Activated naive CD4-positive, alpha-beta T cell treated with anti-CD3 and anti-CD28 coated beads, Interleukin-2, amount 10 ng/mL, durations not matched to agents 7 days and 5 days (primary cell): ENCODE measurements around the gene CERK.

Experiments used
- CTCF ChIA-PET: fragments of 350-600 bp; sonication (Branson Sonifier 250); formaldehyde crosslinking; loops from one replicate; lab custom pipeline; 2021; ENCODE audit warnings: antibody characterized with exemption; lab: Charles Lee
- DNase-seq: peaks from one replicate; pipeline ENCODE4 v3.0.0-alpha.2; 2020
- H3K27ac Mint-ChIP-seq: one replicate; pipeline ENCODE4 v1.8.0; 2021; ENCODE audit warnings: mild to moderate bottlenecking, moderate library complexity, mixed read lengths
- H3K27me3 Mint-ChIP-seq: one replicate; pipeline ENCODE4 v1.8.0; 2021; ENCODE audit warnings: mild to moderate bottlenecking, mixed read lengths
- H3K36me3 Mint-ChIP-seq: one replicate; pipeline ENCODE4 v1.8.0; 2021; ENCODE audit warnings: mixed read lengths
- H3K4me1 Mint-ChIP-seq: one replicate; pipeline ENCODE4 v1.8.0; 2021; ENCODE audit warnings: mixed read lengths
- H3K4me3 Mint-ChIP-seq: one replicate; pipeline ENCODE4 v1.8.0; 2021; ENCODE audit warnings: mild to moderate bottlenecking, moderate library complexity, mixed read lengths
- H3K9me3 Mint-ChIP-seq: one replicate; pipeline ENCODE4 v1.8.0; 2021; ENCODE audit warnings: mixed read lengths

The CERK gene

DNA sequence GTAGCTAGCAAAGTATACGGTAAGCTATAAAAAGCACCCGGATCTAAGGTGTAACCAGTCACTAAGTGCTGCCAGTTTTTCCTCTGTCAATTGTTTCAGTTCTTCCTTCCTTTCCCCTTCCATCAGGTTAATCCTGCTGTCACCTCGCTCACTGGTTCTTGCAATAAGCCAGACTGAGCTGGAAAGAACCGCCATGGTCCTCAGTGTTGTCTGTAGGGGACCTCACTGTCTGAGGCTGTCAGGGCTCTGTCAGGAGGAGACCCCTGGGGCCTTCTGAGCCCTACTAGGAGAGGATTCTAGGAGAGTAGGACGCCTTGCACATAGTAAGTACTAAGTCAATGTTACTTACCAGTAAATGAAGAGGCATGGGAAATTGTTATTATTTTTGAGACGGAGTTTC lies 23.0 kb upstream of the CERK start:
- CTCF ChIA-PET: interaction anchor here (0.9 to 9.2 kb wide), 2 partner anchors 41 to 198 kb away, joined by 3 to 159 read pairs; no protein-coding TSS in a partner anchor
- Mint-ChIP-seq H3K4me1 (peaks cover 60% of the 10 kb centered on the region), H3K27ac (peak overlapping the region; percentile 92)

DNA sequence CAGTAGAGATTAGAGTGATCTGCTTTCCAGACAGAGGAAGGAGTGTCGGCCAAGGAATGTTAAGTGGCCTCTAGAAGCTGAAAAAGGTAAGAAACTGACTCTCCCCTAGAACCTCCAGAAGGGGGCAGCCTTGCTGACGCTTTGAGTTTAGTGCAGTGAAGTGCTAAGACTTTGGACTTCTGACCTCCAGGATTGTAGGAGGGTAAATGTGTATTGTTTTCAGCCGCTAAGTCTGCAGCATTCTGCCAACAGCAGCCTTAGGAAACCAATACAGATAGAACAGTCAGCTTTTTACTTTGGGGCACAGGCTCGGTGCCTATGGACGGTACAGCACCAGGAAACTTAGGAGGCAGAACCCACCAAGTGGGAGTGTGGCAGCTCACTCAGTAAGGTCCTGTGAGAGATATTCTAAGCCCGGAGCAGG lies 20.8 kb upstream of the CERK start:
- Mint-ChIP-seq H3K36me3 (peaks cover 13% of the 10 kb centered on the region), H3K27me3 (no peaks in the 10 kb centered on the region), H3K27ac (peak overlapping the region; percentile 28), H3K9me3 (peaks cover 15% of the 10 kb centered on the region), H3K4me1 (peaks cover 49% of the 10 kb centered on the region), H3K4me3 (no peak overlapping the region)
- CTCF ChIA-PET: interaction anchor here (0.9 to 9.2 kb wide), 22 partner anchors 9 to 456 kb away, joined by 3 to 159 read pairs (median 4); no protein-coding TSS in a partner anchor
- DNase-seq: peak; percentile 69

More for the DNA sequence above, 23.0 kb upstream of the CERK start:
- H3K36me3 Mint-ChIP-seq: peaks cover 23% of the 10 kb centered on the region
- DNase-seq: no peak
- no peaks in the 10 kb centered on the region for H3K27me3 Mint-ChIP-seq
- peaks cover 10% of the 10 kb centered on the region for H3K9me3 Mint-ChIP-seq
- H3K4me3 Mint-ChIP-seq: peak overlapping the region; percentile 99

DNA sequence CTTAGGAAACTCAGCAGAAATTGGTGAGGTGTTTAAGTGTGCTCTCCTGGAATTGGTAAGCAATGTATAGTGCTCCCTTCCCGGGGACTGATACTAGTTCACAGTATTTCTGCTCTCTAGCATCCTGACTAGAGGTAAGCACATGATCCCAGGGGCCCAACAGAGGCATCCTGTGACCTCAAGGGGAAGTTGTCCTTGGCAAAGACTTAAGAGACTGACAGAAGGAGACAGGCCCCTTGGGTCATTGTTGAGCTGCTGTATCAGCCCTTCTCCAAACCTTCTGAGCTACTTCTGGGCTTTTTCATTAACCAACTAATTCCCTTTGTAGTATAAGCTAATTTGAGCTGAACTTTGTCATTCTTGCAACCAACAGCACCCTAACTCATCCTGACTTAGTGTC lies 20.1 kb upstream of the CERK start:
- CTCF ChIA-PET: interaction anchor here (0.9 to 9.2 kb wide), 20 partner anchors 8 to 456 kb away, joined by 3 to 159 read pairs (median 5); no protein-coding TSS in a partner anchor
- Mint-ChIP-seq H3K36me3 (peaks cover 13% of the 10 kb centered on the region), H3K27me3 (no peaks in the 10 kb centered on the region), H3K27ac (no peak overlapping the region), H3K9me3 (peaks cover 15% of the 10 kb centered on the region), H3K4me3 (no peak overlapping the region), H3K4me1 (peaks cover 41% of the 10 kb centered on the region)
- no peak for DNase-seq

DNA sequence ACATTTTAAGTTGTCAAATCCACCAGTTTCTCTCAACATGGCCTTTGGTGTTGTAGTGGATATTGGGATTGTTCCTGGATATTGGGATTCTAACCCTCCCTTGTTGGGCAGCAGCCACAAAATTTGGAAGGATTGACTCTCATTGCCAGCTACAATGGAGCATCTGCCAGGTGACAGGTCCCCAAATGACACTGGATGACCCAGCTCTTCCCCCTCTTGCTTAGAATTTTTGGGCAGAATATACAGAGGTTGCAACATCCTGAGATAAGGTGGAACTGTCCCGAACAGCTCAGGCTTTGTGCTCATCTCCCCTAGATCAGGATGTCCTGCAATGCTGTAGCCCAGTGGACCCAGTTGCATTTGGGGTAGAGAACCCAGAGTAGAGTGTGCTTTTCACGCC lies 19.1 kb upstream of the CERK start:
- no peak for DNase-seq
- Mint-ChIP-seq H3K4me3 (no peak overlapping the region), H3K9me3 (peaks cover 15% of the 10 kb centered on the region), H3K4me1 (peaks cover 32% of the 10 kb centered on the region), H3K36me3 (peaks cover 10% of the 10 kb centered on the region), H3K27ac (no peak overlapping the region), H3K27me3 (no peaks in the 10 kb centered on the region)
- CTCF ChIA-PET: interaction anchor here (0.9 to 9.2 kb wide), 4 partner anchors 14 to 389 kb away, joined by 3 to 159 read pairs (median 4); no protein-coding TSS in a partner anchor

DNA sequence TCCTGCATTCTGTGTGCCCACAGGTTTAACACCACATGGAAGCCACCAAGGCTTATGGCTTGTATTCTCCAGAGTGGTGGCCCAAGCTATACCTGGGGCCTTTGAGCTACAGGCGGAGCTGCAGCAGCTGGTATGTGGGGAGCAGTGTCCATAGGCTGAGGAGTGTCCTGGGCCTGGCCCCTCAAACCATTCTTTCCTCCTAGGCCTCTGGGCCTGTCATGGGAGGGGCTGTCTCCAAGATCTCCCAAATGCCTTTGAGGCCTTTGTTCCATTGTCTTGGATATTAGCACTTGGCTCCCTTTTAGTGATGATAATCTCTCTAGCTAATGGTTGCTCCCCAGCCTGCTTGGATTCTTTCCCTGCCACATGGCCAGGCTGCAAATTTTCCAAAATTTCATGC lies 18.0 kb upstream of the CERK start:
- H3K4me3 Mint-ChIP-seq: no peak overlapping the region
- H3K36me3 Mint-ChIP-seq: peaks cover 7% of the 10 kb centered on the region
- no peaks in the 10 kb centered on the region for H3K27me3 Mint-ChIP-seq
- DNase-seq: no peak
- CTCF ChIA-PET: interaction anchor here (0.9 to 9.2 kb wide), 4 partner anchors 13 to 388 kb away, joined by 3 to 159 read pairs (median 4); no protein-coding TSS in a partner anchor
- peaks cover 15% of the 10 kb centered on the region for H3K9me3 Mint-ChIP-seq
- peaks cover 26% of the 10 kb centered on the region for H3K4me1 Mint-ChIP-seq
- H3K27ac Mint-ChIP-seq: no peak overlapping the region

DNA sequence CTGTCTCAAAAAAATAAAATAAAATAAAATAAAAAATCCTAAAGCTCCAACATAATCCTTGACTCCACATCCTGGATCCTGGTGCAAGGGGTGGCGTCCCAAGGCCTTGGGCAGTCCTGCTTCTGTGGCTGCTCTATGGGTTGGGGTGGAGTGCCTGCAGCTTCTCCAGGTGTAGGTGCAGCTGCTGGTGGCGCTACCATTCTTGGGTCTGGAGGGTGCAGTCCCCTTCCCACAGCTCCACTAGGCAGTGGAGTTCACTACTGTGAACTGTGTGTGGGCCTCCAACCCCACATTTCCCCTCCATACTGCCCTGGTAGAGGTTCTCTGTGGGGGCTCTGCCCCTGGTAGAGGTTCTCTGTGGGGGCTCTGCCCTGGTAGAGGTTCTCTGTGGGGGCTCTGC lies 17.5 kb upstream of the CERK start:
- CTCF ChIA-PET: interaction anchor here (1.2 to 9.2 kb wide), 2 partner anchors 47 to 192 kb away, joined by 6 to 159 read pairs; no protein-coding TSS in a partner anchor
- no peaks in the 10 kb centered on the region for H3K27me3 Mint-ChIP-seq

DNA sequence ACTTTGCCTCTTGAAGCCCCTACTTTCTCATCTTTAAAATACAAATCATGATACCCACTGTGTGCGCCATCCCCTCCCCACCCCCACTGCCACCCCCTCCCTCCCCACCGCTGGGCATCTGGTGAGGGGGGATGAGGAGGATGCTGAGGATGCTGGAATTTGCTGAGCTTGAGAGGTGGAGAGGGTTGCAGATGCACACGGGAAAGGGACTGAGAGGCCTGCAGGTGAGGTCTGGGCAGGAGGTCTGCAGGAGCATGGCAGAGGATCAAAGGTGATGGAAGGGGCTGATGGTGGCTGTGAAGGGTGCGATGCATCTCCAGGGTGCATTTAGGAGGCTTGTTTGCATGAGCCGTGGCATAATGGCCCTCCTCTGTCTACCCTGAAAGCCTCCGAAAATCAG lies 16.8 kb upstream of the CERK start:
- no peak overlapping the region for H3K4me3 Mint-ChIP-seq
- peaks cover 7% of the 10 kb centered on the region for H3K36me3 Mint-ChIP-seq
- CTCF ChIA-PET: interaction anchor here (9.2 kb wide), 1 partner anchor 48 kb away, joined by 159 read pairs; no protein-coding TSS in a partner anchor
- no peaks in the 10 kb centered on the region for H3K27me3 Mint-ChIP-seq
- DNase-seq: no peak
- H3K9me3 Mint-ChIP-seq: peaks cover 15% of the 10 kb centered on the region
- peak overlapping the region; percentile 24 for H3K27ac Mint-ChIP-seq
- H3K4me1 Mint-ChIP-seq: peaks cover 26% of the 10 kb centered on the region

More for the DNA sequence above, 17.5 kb upstream of the CERK start:
- H3K9me3 Mint-ChIP-seq: peaks cover 15% of the 10 kb centered on the region
- peaks cover 23% of the 10 kb centered on the region for H3K4me1 Mint-ChIP-seq
- no peak for DNase-seq
- H3K36me3 Mint-ChIP-seq: peaks cover 7% of the 10 kb centered on the region
- no peak overlapping the region for H3K4me3 Mint-ChIP-seq
- no peak overlapping the region for H3K27ac Mint-ChIP-seq

DNA sequence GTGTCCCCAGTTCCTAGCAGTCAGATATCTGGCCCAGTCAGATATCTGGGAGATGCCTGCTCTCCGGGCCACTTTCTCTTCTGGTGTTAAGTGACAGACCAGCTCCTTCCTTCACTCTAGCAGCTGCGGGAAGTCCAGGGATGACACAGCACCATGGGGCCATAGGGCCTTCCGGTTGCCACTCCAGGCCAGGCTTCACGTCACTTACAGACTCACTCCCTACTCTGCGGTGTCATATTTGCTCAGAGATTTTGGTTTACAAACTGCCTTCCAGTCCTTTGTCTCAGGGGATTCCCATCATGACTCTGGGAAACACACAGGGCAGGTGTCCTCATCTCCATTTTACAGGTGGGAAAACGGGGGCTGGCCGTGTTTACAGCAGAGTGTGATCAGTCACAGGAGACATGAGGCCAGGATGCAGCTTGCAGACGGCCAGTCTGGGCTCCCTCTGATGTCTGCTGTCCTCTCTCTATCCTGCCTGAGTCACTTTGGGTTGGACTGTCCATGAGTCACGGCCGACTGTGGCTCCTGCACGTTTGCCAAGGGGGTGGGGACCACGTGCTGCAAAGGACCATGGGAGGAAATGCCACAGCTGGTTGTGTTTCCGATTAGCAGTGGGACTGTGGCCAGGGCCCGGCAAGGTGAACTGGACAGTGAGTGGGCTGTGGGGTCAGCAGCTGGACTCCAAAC lies 16.2 kb upstream of the CERK start:
- CTCF ChIA-PET: interaction anchor here (9.2 kb wide), 1 partner anchor 48 kb away, joined by 159 read pairs; no protein-coding TSS in a partner anchor
- peaks cover 15% of the 10 kb centered on the region for H3K9me3 Mint-ChIP-seq
- no peak overlapping the region for H3K4me3 Mint-ChIP-seq
- H3K27ac Mint-ChIP-seq: no peak overlapping the region
- H3K27me3 Mint-ChIP-seq: no peaks in the 10 kb centered on the region
- DNase-seq: no peak
- H3K4me1 Mint-ChIP-seq: peaks cover 32% of the 10 kb centered on the region
- peaks cover 7% of the 10 kb centered on the region for H3K36me3 Mint-ChIP-seq

DNA sequence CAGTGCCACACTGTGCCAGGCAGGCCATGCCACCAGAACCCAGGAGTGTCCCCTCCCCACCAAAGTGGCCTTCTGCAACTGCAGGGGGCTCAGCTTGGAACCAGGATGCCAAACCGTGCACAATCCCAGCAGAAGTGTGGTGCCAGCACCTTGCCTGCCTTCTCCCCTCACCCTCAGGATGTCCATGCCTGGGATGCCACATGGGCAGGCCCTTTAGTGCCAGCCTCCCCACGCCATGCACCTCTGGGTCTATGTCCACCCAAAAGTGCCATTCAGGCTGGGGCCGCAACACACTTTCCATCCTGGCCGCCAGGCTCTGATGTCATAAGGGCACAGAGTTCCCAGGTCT lies 15.7 kb upstream of the CERK start:
- Mint-ChIP-seq H3K27ac (no peak overlapping the region), H3K36me3 (peaks cover 6% of the 10 kb centered on the region), H3K4me1 (peaks cover 35% of the 10 kb centered on the region), H3K9me3 (peaks cover 15% of the 10 kb centered on the region), H3K27me3 (no peaks in the 10 kb centered on the region), H3K4me3 (no peak overlapping the region)
- no peak for DNase-seq
- CTCF ChIA-PET: no interaction called here

DNA sequence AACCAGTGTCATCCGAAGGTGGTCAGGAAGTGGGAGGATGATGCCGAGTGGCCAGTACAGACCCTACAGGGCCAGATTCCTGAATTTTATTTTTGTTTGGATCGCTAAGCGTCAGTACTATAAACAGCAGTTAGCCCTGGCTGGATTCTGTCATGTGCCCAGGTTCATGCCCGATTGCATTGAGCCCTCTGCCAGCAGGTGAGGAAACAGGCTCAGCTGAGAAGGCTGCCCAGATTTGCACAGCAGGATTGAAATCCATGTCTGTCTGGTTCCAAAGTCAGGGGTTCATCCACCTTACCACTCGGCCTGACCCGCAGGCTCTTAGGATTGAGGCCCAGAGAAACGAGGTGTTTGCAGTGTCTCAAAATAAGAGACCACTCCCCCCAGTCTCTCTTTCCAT lies 15.3 kb upstream of the CERK start:
- no peak overlapping the region for H3K4me3 Mint-ChIP-seq
- peaks cover 15% of the 10 kb centered on the region for H3K9me3 Mint-ChIP-seq
- DNase-seq: no peak
- CTCF ChIA-PET: no interaction called here
- H3K27me3 Mint-ChIP-seq: no peaks in the 10 kb centered on the region
- H3K4me1 Mint-ChIP-seq: peaks cover 34% of the 10 kb centered on the region
- H3K36me3 Mint-ChIP-seq: peaks cover 6% of the 10 kb centered on the region
- no peak overlapping the region for H3K27ac Mint-ChIP-seq

DNA sequence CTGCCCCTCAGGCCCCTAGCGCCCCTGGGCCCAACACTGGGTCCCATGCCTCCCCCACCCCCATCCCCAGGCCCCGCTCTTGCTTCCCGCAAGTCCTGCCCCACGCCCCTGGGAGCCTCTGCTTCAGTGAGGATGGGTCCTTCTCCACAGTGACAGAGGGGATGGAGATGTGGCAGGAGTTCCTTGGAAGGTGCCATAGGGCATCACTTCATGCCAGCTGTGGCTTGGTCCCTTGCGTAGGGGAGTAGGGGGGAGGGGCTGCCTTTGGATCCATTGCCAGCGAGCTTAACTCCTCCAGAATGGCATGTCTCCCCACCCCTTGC lies 14.9 kb upstream of the CERK start:
- DNase-seq: no peak
- H3K9me3 Mint-ChIP-seq: peaks cover 15% of the 10 kb centered on the region
- CTCF ChIA-PET: no interaction called here
- H3K27ac Mint-ChIP-seq: no peak overlapping the region
- H3K4me1 Mint-ChIP-seq: peaks cover 36% of the 10 kb centered on the region
- H3K4me3 Mint-ChIP-seq: no peak overlapping the region
- H3K27me3 Mint-ChIP-seq: no peaks in the 10 kb centered on the region
- H3K36me3 Mint-ChIP-seq: peaks cover 6% of the 10 kb centered on the region

DNA sequence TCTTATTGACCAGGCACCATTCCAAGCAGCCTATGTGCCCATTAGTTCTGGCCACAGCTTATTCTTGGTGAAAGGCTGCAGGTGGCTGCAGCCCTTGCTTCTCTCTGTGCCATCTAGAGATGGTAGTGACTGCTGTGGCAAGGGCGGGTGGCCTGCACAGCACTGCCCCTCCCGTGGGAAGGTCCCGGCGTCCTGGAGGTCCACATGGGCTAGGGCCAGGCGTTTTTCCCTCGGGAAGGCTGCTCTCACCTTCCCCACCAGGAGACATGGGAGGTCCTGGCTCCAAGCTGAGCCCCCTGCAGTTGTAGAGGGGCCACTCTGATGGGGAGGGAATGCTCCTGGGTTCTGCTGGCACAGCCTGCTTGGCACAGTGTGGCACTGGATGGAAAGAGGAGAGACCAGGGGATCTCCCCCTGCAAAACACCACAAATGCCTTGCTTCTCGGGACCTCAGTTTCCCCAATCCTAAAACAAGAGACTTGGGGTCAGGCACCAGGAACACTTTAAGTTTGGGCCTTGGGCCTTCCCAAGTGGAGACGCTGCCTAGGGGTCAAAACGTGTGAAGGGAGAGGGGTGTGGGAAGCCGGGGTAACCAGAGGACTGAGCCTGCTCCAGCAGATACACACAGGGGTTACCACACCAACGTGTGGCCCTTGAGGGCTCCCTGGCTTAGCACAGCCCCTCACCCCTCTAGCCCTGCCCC lies 14.4 kb upstream of the CERK start:
- no peak for DNase-seq
- CTCF ChIA-PET: no interaction called here
- Mint-ChIP-seq H3K27ac (no peak overlapping the region), H3K4me3 (no peak overlapping the region), H3K27me3 (no peaks in the 10 kb centered on the region), H3K4me1 (peaks cover 36% of the 10 kb centered on the region), H3K36me3 (peaks cover 6% of the 10 kb centered on the region), H3K9me3 (peaks cover 15% of the 10 kb centered on the region)

DNA sequence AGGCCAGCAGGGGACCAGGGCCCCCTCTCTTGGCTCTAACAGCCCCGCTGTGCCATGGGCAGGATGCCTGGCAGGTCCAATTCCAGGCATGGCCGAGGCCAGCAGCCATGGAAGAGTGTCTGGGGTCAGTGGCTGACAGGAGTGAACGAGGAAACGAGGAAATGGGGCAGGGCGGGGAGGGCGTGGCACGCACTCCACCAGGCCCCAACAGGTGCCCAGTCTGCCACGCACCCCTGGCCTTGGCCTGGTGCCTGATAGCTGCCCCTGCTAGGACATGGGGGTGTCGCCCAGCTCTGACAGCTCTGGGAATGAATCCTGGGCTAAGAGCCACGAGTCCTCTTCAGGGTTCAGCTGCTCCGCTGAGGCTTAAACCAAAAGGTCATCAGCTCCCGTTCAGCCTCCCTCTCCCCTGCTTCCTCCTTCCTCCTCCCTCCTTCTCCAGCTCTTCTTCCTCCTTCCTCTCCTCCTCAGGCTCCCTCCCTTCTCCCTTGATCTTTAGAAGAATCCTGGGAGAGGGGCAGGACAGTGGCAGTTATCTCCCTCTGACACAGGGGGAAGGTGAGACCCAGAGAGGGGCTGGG lies 12.9 kb upstream of the CERK start:
- H3K27ac Mint-ChIP-seq: peak overlapping the region; percentile 58

DNA sequence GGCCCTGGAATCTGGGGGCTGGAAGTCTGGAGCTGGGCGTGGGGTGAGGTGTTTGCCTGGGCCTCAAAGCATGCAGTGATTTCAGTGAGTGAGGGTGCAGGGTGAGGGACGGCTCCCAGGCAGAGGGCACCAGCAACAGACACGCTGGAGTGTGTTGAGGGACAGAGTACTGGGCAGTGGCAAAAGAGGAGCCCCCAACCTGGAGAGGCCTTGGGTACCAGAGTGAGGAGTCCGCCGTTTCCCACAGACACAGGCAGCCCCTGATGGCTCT lies 12.4 kb upstream of the CERK start:
- H3K27me3 Mint-ChIP-seq: peaks cover 4% of the 10 kb centered on the region
- no peak for DNase-seq
- H3K9me3 Mint-ChIP-seq: peaks cover 3% of the 10 kb centered on the region
- H3K27ac Mint-ChIP-seq: peak overlapping the region; percentile 95
- no peaks in the 10 kb centered on the region for H3K36me3 Mint-ChIP-seq
- peaks cover 29% of the 10 kb centered on the region for H3K4me1 Mint-ChIP-seq
- H3K4me3 Mint-ChIP-seq: no peak overlapping the region
- CTCF ChIA-PET: interaction anchor here (3.3 kb wide), 1 partner anchor 8 kb away, joined by 27 read pairs; no protein-coding TSS in a partner anchor

More for the DNA sequence above, 12.9 kb upstream of the CERK start:
- peaks cover 3% of the 10 kb centered on the region for H3K27me3 Mint-ChIP-seq
- H3K9me3 Mint-ChIP-seq: peaks cover 5% of the 10 kb centered on the region
- H3K4me1 Mint-ChIP-seq: peaks cover 29% of the 10 kb centered on the region
- H3K4me3 Mint-ChIP-seq: no peak overlapping the region
- CTCF ChIA-PET: interaction anchor here (1.3 to 3.3 kb wide), 2 partner anchors 8 to 52 kb away, joined by 5 to 27 read pairs; no protein-coding TSS in a partner anchor
- no peak for DNase-seq
- no peaks in the 10 kb centered on the region for H3K36me3 Mint-ChIP-seq
